ENCODE measurements around the gene MYH9.

GRCh38 chr22:36267058-36267457, 120.7 kb downstream of the MYH9 start:
- no peak for TF ChIP-seq ZNF274 (IDR thresholded peaks at IDR 0.05; ENCODE audit: low read depth, low read length)
- no peak for TF ChIP-seq CTCF (IDR thresholded peaks at IDR 0.05 in 2 of 3, conservative IDR thresholded peaks at IDR 0.05 in 1 of 3; ENCODE audit: borderline replicate concordance in 1 of 3, insufficient read depth in 1 of 3, low read depth in 2 of 3, low read length in 2 of 3)

Measured in HCT116 (cell line).